LNCaP clone FGC (cell line): ENCODE measurements around the gene PGM2.
A peak's percentile ranks its signal among the peaks of the same experiment; 100 is the strongest.

Experiments used
- DNase-seq: peaks from one replicate; pipeline ENCODE4 v3.0.0-alpha.2; 2011; ENCODE audit warnings: low read depth
- H3K4me3 ChIP-seq: 2 replicates; pipeline ENCODE4 v1.5.1; 2011; ENCODE audit warnings: mild to moderate bottlenecking, low read depth, low read length, control low read depth
- CTCF ChIP-seq: IDR thresholded peaks from 2 replicates; pipeline ENCODE4 v1.5.1; 2012; ENCODE audit warnings: mild to moderate bottlenecking; ENCODE audit not compliant: control insufficient read depth, insufficient read depth; ENCODE audit errors: extremely low read depth

Gene PGM2

DNA sequence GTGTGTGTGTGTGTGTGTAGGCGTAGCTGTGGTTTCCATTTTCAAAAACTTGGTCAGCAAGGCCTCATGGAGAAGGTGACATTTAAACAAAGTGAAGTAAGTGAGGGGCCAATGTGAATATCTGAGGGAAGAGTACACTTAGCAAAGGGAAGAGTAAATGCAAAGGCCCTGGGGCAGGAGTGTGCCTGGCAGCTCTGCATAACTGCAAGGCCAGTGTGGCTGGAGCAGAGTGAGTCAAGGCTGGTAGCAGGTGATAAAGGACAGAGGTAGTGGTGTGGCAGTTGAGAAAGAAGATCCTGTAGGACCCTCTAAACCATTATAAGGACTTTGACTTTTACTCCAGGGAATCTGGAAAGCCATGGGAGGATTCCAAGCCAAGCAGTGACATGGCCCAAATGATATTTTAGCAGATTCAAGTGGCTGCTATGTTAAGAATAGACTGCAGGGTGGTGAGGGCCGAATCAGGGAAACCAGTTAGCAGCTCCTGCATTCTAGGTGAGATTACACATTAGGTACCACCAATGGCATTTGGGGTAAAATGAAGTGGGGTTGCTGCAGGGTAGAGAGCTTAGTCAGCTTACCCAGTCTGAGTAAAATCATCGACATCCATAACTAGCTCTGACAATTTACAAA is 58.5 kb downstream of the PGM2 start:
- TF ChIP-seq CTCF = no peak
- DNase-seq = no peak
- no peak overlapping the region for H3K4me3 ChIP-seq

DNA sequence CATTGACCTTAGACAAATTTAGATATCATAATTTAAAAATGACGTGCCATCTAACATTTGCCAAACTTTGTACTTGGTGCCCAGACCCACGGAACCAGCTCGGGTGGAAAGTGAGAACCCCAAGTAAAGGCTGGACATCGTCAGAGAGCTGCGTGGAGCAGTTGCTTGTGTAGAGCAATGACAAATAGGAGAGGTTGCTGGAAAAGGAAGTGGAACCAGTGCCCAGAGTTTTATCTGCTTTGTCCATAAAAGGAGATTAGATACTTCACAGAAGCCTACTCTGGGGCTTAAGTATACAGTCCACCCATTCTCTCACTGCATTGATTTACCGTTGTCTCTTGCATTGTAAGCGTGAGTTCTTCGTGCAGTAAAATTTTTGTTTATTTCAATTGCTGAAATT is 59.0 kb downstream of the PGM2 start:
- peak; percentile 54 for DNase-seq
- H3K4me3 ChIP-seq = no peak overlapping the region
- TF ChIP-seq CTCF = no peak

DNA sequence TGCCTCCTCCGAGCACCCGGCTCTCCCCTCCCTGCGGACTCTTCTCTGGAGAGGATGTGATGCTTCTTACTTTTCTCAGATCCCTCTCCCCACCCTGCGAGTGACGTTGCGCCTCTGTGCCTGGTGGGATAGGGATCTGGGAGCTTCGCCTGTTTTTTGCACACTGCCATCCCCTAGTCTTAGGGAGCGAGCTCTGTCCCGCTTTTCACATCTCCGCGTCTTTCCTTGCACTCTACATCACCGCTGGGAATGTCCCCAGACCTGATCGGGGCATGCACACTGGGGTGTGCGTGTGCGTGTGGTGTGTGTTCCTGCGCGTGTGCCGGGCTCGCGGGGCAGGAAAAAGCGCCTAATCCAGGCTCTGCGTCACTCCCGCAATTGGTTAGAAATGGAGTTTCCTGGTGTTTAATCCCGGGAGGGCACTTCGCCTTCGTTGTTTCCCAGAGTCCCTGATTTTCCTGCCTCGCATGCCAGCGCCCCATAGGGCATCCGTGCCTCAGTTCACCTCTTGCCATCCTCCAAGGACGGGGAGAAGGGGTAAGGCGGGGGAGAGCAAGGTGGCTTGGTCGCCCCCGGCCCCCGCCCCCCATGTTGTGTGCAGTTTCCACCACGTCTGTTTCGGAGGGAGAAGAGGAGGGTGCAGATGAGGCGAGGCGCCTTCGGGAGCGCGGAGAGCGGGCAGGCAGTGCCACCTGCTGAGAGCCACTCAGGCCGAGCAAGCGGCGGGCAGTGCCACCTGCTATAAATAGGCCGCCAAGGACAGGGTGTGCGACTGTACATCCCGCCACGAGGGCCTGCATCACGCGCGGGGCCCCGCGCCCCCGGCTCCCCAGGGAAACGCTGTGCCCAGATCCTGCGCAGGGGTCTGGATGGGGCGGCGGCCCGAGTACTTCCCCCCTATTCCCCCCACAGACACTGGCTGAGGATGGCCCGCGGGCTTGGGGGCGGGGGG is 63.6 kb downstream of the PGM2 start:
- no peak for DNase-seq
- H3K4me3 ChIP-seq = peak overlapping the region; percentile 66
- TF ChIP-seq CTCF = no peak

DNA sequence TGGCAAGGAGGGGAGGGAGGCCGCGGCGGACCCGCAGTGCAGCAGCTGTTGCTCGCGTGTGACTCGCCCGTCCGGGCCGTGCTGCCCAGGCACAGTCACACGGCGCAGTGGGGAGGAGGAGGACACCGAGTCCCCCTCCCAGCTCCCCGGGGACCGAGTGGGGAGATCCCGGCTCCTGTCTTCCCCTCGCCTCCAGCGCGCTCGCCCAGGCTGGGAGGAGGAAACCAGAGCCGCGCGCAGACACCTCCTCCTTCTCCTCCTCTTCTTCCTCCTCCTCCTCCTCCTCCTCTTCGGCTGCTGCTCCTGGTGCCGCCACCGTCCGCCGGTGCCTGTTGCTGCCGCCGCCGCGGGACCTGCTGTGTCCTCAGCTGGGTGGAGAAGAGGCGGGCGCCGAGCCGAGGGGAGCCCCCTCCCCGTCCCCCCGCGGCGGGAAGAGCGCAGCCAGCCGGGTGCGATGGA is 64.3 kb downstream of the PGM2 start, which contains the start of gene TBC1D1:
Gene TBC1D1, plus strand, starts transcription at position 284 of the 459 bp plus-strand sequence. CDS start 11,012 bp downstream, outside the sequence.
- no peak for TF ChIP-seq CTCF
- peak within 1 kb of the TSS; percentile 66 for H3K4me3 ChIP-seq
- DNase-seq = no peak

- no peak for DNase-seq
- TF ChIP-seq CTCF = no peak
- peak overlapping the region; percentile 66 for H3K4me3 ChIP-seq
These were observed 65.0 kb downstream of the PGM2 start for GRCh38 chr4:37891260-37892159.

GRCh38 chr4:37892641-37893040 is 66.2 kb downstream of the PGM2 start:
- no peak overlapping the region for H3K4me3 ChIP-seq
- TF ChIP-seq CTCF = no peak
- no peak for DNase-seq
